Suprapubic skin (tissue), 4 donors: ENCODE measurements around the gene ACP6. TPM values are rescaled to one million over a fixed set of nuclear protein-coding genes. Genes with fewer than 3 reads are reported as not detected.

Experiments used
- DNase-seq, 2 donors: peaks; one replicate each; pipeline ENCODE4 v3.0.0-alpha.2; 2019; ENCODE audit warnings: low spot score in 2 of 2
- H3K27ac ChIP-seq: fragments of 200-600 bp; sonication (generic); one replicate; pipeline ENCODE4 v1.5.1; 2019
- H3K27me3 ChIP-seq: fragments of 200-600 bp; sonication (generic); one replicate; pipeline ENCODE4 v1.5.1; 2019
- H3K36me3 ChIP-seq: fragments of 200-600 bp; sonication (generic); one replicate; pipeline ENCODE4 v1.5.1; 2019
- H3K4me1 ChIP-seq: fragments of 200-600 bp; sonication (generic); one replicate; pipeline ENCODE4 v1.5.1; 2019
- H3K4me3 ChIP-seq: fragments of 200-600 bp; sonication (generic); one replicate; pipeline ENCODE4 v1.5.1; 2019; ENCODE audit warnings: mild to moderate bottlenecking
- H3K9me3 ChIP-seq: fragments of 200-600 bp; sonication (generic); one replicate; pipeline ENCODE4 v1.5.1; 2019
- CTCF ChIP-seq, 2 donors: fragments of 200-600 bp in 1 of 2; fragments of 450-650 bp in 1 of 2; sonication (generic) in 1 of 2; IDR thresholded peaks; one replicate each; pipeline ENCODE4 v1.5.1; 2016 to 2019; ENCODE audit warnings: antibody characterized with exemption in 2 of 2, mild to moderate bottlenecking in 1 of 2, moderate library complexity in 1 of 2
- EP300 ChIP-seq: sonication (generic); formaldehyde crosslinking; IDR thresholded peaks from one replicate; pipeline ENCODE4 v1.6.1; 2017; ENCODE audit warnings: antibody characterized with exemption
- POLR2A ChIP-seq, 2 donors: fragments of 450-650 bp; IDR thresholded peaks; one replicate each; pipeline ENCODE4 v1.6.1; 2017; ENCODE audit warnings: antibody characterized with exemption in 2 of 2, mild to moderate bottlenecking in 2 of 2, moderate library complexity in 2 of 2
- POLR2AphosphoS5 ChIP-seq, 3 donors: sonication (generic); formaldehyde crosslinking; IDR thresholded peaks; one replicate each; pipeline ENCODE4 v1.6.1; 2017; ENCODE audit warnings: antibody characterized with exemption in 3 of 3
- WGBS: methylation state at CpG from one replicate; pipeline ENCODE4 v1.1.5; 2018; 5-methylcytosine and 5-hydroxymethylcytosine counted together
- total RNA-seq, 4 donors: library from RNA; depleted of rRNA; stranded (reverse); fragments of >200 nt; gene quantifications; one replicate each; pipeline ENCODE4 v1.1.0, GENCODE V29; 2016

ACP6 gene
- total RNA-seq, 4 donors from 2014 or later = 10.4 to 46.2 (median 19.3) TPM

DNA sequence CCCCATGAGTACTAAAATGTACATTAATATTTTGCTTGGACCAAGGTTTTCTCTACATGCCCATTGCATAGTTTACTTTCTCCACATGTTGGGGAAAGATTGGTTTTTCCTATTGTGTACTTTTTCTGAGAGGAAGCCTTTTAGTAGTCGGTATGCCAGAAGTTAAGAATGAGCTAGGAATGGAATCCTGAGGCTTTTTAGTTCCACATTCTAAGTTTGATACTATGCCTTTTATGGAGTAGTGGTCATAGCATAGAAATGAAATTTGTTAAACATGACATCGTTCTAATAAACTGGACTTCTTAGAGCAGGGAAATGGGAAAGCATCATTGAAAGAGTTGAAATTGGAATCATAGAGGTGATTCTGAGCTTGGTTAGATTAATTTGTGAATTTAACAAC lies 64.7 kb downstream of the ACP6 start:
- H3K27ac ChIP-seq = no peak overlapping the region
- 77% methylated on average over 2 of the region's 2 CpGs for WGBS

DNA sequence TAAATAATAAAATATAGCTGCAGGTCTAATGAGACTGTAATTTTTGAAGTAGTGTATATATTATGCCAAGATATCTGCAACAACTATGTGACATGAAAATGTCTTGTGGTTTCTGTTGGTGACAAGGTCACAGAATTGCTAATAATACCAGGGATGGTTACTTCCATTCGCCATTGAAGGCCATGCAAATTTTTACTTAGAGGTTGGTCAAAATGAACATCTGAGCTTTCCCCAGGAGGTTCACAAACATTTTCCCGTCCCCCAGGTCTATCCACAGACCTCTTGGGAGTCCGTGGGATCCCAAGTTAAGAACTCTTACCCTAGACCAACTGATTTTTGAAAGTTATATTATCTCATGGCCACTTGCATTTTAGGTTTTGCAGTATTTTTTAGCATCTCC lies 66.3 kb downstream of the ACP6 start:
- peaks cover 9% of the 10 kb centered on the region for H3K36me3 ChIP-seq
- H3K4me1 ChIP-seq = peaks cover 15% of the 10 kb centered on the region
- no peaks in the 10 kb centered on the region for H3K27me3 ChIP-seq
- no peak overlapping the region for H3K4me3 ChIP-seq
- no peaks in the 10 kb centered on the region for H3K9me3 ChIP-seq
- H3K27ac ChIP-seq = no peak overlapping the region
- no peak for DNase-seq
- 93% methylated on average over 3 of the region's 3 CpGs for WGBS
- no peak for TF ChIP-seq CTCF (IDR thresholded peaks at IDR 0.05)
- TF ChIP-seq POLR2A (IDR thresholded peaks at IDR 0.05) = no peak
- TF ChIP-seq EP300 = no peak
- TF ChIP-seq POLR2AphosphoS5 (IDR thresholded peaks at IDR 0.05) = no peak

More for the DNA sequence above, 64.7 kb downstream of the ACP6 start:
- H3K27me3 ChIP-seq = no peaks in the 10 kb centered on the region
- peaks cover 9% of the 10 kb centered on the region for H3K36me3 ChIP-seq
- peaks cover 9% of the 10 kb centered on the region for H3K4me1 ChIP-seq
- no peaks in the 10 kb centered on the region for H3K9me3 ChIP-seq
- no peak overlapping the region for H3K4me3 ChIP-seq
- DNase-seq = no peak
- TF ChIP-seq POLR2AphosphoS5 (IDR thresholded peaks at IDR 0.05) (no peak), EP300 (no peak), CTCF (IDR thresholded peaks at IDR 0.05) (no peak), POLR2A (IDR thresholded peaks at IDR 0.05) (no peak)

GRCh38 chr1:147600119-147601111 lies 69.9 kb downstream of the ACP6 start:
- WGBS = under 1% methylated on average over 14 of the region's 42 CpGs
- Histone ChIP-seq H3K9me3 (no peaks in the 10 kb centered on the region), H3K36me3 (no peaks in the 10 kb centered on the region), H3K27ac (peak overlapping the region; percentile 84), H3K4me3 (peak overlapping the region; percentile 69), H3K4me1 (peaks cover 23% of the 10 kb centered on the region), H3K27me3 (no peaks in the 10 kb centered on the region)
- peak in 1 of 2 donors; percentile 84 for DNase-seq
- TF ChIP-seq CTCF (IDR thresholded peaks at IDR 0.05) (peak in 1 of 2 donors; percentile 21), POLR2AphosphoS5 (IDR thresholded peaks at IDR 0.05) (no peak), EP300 (no peak), POLR2A (IDR thresholded peaks at IDR 0.05) (no peak)

DNA sequence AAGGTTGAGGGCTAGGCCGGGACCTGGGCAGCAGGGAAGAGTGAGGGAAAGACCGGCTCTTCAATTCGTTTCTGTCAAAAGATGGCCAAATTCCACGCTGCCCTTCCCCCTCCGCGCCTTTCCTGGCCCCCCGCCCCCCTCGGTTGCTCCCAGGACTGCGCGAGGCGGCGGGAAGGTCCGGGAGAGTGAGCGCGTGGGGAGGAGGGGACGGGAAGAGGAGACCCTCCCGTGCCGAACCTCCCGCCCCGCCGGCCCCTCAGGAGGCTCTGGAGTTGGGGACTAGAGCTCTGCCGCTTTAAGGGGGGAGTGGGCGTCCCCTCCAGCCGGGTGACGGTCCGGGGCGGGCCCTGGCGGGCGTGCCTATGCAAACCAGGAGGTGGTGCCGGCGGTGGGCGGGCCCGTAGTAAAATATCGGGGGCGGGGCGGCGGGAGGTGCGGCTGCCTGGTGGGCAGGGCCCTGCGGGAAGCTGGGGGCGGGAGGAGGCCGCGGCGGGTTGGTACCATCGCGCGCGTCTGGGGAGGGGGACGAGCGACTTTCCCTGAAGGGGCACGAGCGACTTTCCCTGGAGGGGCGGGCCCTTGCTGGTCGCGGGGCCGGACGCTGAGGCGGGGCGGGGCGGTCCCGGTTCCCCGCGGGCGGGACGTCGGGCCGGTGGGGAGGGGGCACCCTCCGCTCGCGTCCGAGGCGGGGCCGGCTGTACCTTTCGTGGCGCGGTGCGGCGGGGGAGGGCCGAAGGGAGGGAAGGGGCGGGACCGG lies 70.8 kb downstream of the ACP6 start:
- DNase-seq = peak; percentile 99
- no peaks in the 10 kb centered on the region for H3K9me3 ChIP-seq
- peak overlapping the region; percentile 84 for H3K27ac ChIP-seq
- peak overlapping the region; percentile 69 for H3K4me3 ChIP-seq
- 0% methylated on average over 13 of the region's 80 CpGs for WGBS
- no peaks in the 10 kb centered on the region for H3K36me3 ChIP-seq
- TF ChIP-seq EP300 (no peak), POLR2A (IDR thresholded peaks at IDR 0.05) (no peak), CTCF (IDR thresholded peaks at IDR 0.05) (no peak), POLR2AphosphoS5 (IDR thresholded peaks at IDR 0.05) (peak in 2 of 3 donors; percentile 22 to 27)
- peaks cover 23% of the 10 kb centered on the region for H3K4me1 ChIP-seq
- H3K27me3 ChIP-seq = no peaks in the 10 kb centered on the region
